Natural killer cell treated with Interleukin-12 subunit alpha and Interleukin-12 subunit beta and Interleukin-15 and Interleukin-18, amount 100 ng/mL, for 72 hours (primary cell): ENCODE results near the gene RAD50. TPM values are rescaled to one million over a fixed set of nuclear protein-coding genes. Genes with fewer than 3 reads are reported as not detected.

Experiments used
- ATAC-seq, 2 donors: fragments of 150-1000 bp; cut with Tn5 transposase in 1 of 2; sonication (Bioruptor Pico), chemical (Tn5 transposase) in 1 of 2; 2 replicates each; pipeline ENCODE4 v1.10.0; 2021
- DNase-seq: peaks from one replicate; pipeline ENCODE4 v3.0.0; 2022; ENCODE audit warnings: low spot score
- H3K27ac Mint-ChIP-seq, 2 donors: 1 replicate in 1 of 2; 2 replicates in 1 of 2; pipeline ENCODE4 v1.8.0; 2022; ENCODE audit warnings: mixed read lengths in 2 of 2, mild to moderate bottlenecking in 1 of 2, moderate library complexity in 1 of 2
- H3K27me3 Mint-ChIP-seq, 2 donors: 1 replicate in 1 of 2; 2 replicates in 1 of 2; pipeline ENCODE4 v1.8.0; 2022; ENCODE audit warnings: mixed read lengths in 2 of 2
- H3K36me3 Mint-ChIP-seq: one replicate; pipeline ENCODE4 v1.8.0; 2022; ENCODE audit warnings: mixed read lengths
- H3K4me1 Mint-ChIP-seq, 2 donors: 1 replicate in 1 of 2; 2 replicates in 1 of 2; pipeline ENCODE4 v1.8.0; 2022; ENCODE audit warnings: low read depth in 2 of 2, mixed read lengths in 2 of 2, mild to moderate bottlenecking in 1 of 2
- H3K4me3 Mint-ChIP-seq: one replicate; pipeline ENCODE4 v1.8.0; 2022; ENCODE audit warnings: mixed read lengths
- H3K9me3 Mint-ChIP-seq: 2 replicates; pipeline ENCODE4 v1.8.0; 2022; ENCODE audit warnings: mixed read lengths
- total RNA-seq, 2 donors: library from RNA; stranded (reverse); gene quantifications; one replicate each; pipeline ENCODE4 v1.2.3, GENCODE V29; 2022

RAD50 gene
- total RNA-seq, 2 donors from 2014 or later, result 24.9 to 41.8 TPM

- H3K27me3 Mint-ChIP-seq, result peaks cover 4 to 9% of the 10 kb centered on the region in 2 donors
- ATAC-seq (no peak), DNase-seq (no peak)
- H3K9me3 Mint-ChIP-seq, result no peaks in the 10 kb centered on the region
- peak within 1 kb of the TSS; percentile 28 to 40 for H3K27ac Mint-ChIP-seq
- H3K36me3 Mint-ChIP-seq, result no peaks in the 10 kb centered on the region
- H3K4me3 Mint-ChIP-seq, result peak within 1 kb of the TSS; percentile 49
- H3K4me1 Mint-ChIP-seq, result peaks cover 5 to 12% of the 10 kb centered on the region in 2 donors
Observed at GRCh38 chr5:132673939-132674630, 117.3 kb downstream of the RAD50 start, which contains the start of gene IL4. Gene IL4 (plus strand): TSS chr5:132673989. CDS start chr5:132674051, 62 bp downstream.

DNA sequence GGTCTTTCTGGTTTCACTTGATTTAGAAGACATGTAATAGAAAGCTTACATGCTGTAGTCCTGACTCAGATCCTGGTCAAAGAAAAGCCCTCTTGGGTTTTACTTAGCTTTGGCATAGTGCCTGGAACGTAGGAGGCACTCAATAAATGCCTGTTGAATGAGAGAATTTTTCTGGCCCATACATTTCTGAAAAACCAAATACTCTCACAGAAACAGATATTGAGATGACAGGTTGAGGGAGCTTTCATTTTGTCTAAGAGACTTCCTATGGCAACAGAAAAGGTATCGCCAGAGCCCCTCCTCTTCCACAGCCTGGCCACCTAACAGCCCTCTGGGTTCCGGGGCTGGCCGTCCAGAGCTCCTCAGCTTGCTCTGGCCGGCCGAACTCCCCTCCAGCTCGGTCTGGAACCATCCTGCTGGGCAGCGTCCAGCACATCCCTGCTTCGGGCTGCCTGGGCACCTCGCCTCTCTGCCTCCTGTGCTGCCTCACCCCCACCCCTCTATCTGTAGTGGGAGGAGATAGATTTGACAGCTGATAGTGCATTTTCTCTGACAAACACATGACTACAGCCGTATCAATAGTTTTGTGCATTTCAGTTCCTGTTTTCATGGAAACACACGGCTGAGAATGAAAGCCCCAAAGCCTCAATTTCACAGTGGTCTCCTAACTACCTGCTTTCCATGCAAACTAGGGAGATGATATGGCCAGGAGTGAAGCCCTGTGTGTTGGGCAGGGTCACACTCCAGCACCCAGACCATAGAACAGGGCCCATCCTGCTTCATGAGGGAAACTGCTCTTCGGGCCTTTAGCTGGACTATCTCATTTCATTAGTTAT is 118.1 kb downstream of the RAD50 start:
- Mint-ChIP-seq H3K27ac (peak overlapping the region; percentile 28 to 40), H3K36me3 (no peaks in the 10 kb centered on the region), H3K4me3 (peak overlapping the region; percentile 49), H3K27me3 (peaks cover 4 to 9% of the 10 kb centered on the region in 2 donors), H3K9me3 (no peaks in the 10 kb centered on the region), H3K4me1 (peaks cover 5 to 12% of the 10 kb centered on the region in 2 donors)
- no peak for DNase-seq
- peak in 1 of 2 donors; percentile 54 for ATAC-seq

DNA sequence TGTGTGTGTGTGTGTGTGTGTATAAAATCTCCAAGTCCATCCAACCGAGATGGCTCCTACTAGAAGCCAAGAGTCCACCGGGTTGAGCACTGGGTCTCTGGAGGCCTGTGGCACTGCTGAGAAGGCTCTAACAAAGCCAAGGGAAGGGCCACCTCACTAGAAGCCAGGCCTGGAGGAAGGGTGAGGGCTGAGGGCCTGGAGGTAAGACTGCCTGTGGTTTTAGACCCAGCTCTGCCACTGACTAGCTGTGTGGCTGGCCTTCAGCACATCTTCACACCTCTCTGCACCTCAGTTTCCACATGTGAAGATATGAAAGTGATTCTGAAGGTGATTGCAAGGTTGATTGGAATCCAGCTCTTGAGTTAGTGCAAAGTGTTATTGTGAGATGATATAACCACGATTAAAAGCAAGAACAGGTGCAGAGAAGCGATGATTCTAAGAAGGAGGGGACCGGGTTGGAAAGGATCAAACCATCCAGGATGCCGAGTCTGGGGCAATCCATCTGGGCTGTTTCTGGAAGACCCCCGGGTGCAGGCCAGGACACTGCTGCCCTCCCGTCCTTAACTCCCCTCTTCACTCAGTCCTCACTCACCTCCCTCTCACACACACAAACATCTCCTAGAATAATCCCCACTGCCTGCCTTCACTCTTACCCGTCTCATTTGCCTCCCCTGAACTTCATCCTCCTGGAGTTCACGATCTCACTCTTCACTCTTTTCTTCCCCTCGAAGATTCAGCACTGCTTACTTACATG is 119.3 kb downstream of the RAD50 start:
- no peak for DNase-seq
- Mint-ChIP-seq H3K36me3 (no peaks in the 10 kb centered on the region), H3K4me1 (peaks cover 9 to 12% of the 10 kb centered on the region in 2 donors), H3K4me3 (peak overlapping the region; percentile 24), H3K27ac (peak overlapping the region in 1 of 2 donors; percentile 6), H3K27me3 (peaks cover 0 to 7% of the 10 kb centered on the region in 2 donors), H3K9me3 (no peaks in the 10 kb centered on the region)
- ATAC-seq, result peak in 1 of 2 donors; percentile 48

GRCh38 chr5:132677191-132677590 is 120.4 kb downstream of the RAD50 start:
- H3K27ac Mint-ChIP-seq, result peak overlapping the region in 1 of 2 donors; percentile 6
- H3K27me3 Mint-ChIP-seq, result peaks cover 0 to 6% of the 10 kb centered on the region in 2 donors
- H3K36me3 Mint-ChIP-seq, result no peaks in the 10 kb centered on the region
- H3K9me3 Mint-ChIP-seq, result no peaks in the 10 kb centered on the region
- DNase-seq (no peak), ATAC-seq (no peak)
- H3K4me1 Mint-ChIP-seq, result peaks cover 10 to 11% of the 10 kb centered on the region in 2 donors
- no peak overlapping the region for H3K4me3 Mint-ChIP-seq

GRCh38 chr5:132677682-132678400 is 121.1 kb downstream of the RAD50 start:
- H3K27ac Mint-ChIP-seq, result no peak overlapping the region

GRCh38 chr5:132678735-132679134 is 122.0 kb downstream of the RAD50 start:
- ATAC-seq, result no peak
- DNase-seq, result no peak
- Mint-ChIP-seq H3K36me3 (no peaks in the 10 kb centered on the region), H3K4me1 (peaks cover 10 to 11% of the 10 kb centered on the region in 2 donors), H3K4me3 (no peak overlapping the region), H3K9me3 (no peaks in the 10 kb centered on the region), H3K27me3 (peaks cover 0 to 6% of the 10 kb centered on the region in 2 donors), H3K27ac (no peak overlapping the region)

More at GRCh38 chr5:132677682-132678400, 121.1 kb downstream of the RAD50 start:
- H3K4me1 Mint-ChIP-seq, result peaks cover 10 to 11% of the 10 kb centered on the region in 2 donors
- ATAC-seq (no peak), DNase-seq (no peak)
- no peak overlapping the region for H3K4me3 Mint-ChIP-seq
- peaks cover 0 to 6% of the 10 kb centered on the region in 2 donors for H3K27me3 Mint-ChIP-seq
- no peaks in the 10 kb centered on the region for H3K36me3 Mint-ChIP-seq
- H3K9me3 Mint-ChIP-seq, result no peaks in the 10 kb centered on the region

DNA sequence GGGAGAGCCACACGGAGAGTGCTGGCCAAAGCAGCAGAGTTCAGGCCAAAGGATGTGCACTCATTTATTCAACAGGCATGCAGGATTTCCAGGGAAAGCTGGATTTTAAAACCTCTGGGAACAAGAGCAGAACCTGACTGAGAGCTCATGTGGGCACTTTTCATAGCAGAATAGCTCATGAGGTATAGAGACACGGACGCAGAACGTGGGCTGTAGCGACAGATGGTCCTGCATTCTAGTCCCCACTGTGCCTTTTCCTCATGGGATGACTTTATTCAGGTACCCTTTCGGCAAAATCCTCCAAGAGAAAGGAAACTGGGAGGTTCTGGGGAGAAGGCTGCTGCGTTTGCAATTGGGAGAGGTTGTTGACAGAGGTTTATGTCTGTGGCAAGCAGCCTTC is 122.4 kb downstream of the RAD50 start:
- no peak overlapping the region for H3K27ac Mint-ChIP-seq

GRCh38 chr5:132679717-132680380 is 123.1 kb downstream of the RAD50 start:
- Mint-ChIP-seq H3K4me1 (peaks cover 12% of the 10 kb centered on the region in 2 donors), H3K27me3 (peaks cover 0 to 6% of the 10 kb centered on the region in 2 donors), H3K27ac (peak overlapping the region; percentile 9 to 21), H3K36me3 (no peaks in the 10 kb centered on the region), H3K9me3 (no peaks in the 10 kb centered on the region), H3K4me3 (no peak overlapping the region)
- no peak for DNase-seq
- no peak for ATAC-seq

More for the DNA sequence above, 122.4 kb downstream of the RAD50 start:
- H3K4me1 Mint-ChIP-seq, result peaks cover 10 to 11% of the 10 kb centered on the region in 2 donors
- ATAC-seq (no peak), DNase-seq (no peak)
- H3K27me3 Mint-ChIP-seq, result peaks cover 0 to 6% of the 10 kb centered on the region in 2 donors
- no peaks in the 10 kb centered on the region for H3K9me3 Mint-ChIP-seq
- no peak overlapping the region for H3K4me3 Mint-ChIP-seq
- H3K36me3 Mint-ChIP-seq, result no peaks in the 10 kb centered on the region

DNA sequence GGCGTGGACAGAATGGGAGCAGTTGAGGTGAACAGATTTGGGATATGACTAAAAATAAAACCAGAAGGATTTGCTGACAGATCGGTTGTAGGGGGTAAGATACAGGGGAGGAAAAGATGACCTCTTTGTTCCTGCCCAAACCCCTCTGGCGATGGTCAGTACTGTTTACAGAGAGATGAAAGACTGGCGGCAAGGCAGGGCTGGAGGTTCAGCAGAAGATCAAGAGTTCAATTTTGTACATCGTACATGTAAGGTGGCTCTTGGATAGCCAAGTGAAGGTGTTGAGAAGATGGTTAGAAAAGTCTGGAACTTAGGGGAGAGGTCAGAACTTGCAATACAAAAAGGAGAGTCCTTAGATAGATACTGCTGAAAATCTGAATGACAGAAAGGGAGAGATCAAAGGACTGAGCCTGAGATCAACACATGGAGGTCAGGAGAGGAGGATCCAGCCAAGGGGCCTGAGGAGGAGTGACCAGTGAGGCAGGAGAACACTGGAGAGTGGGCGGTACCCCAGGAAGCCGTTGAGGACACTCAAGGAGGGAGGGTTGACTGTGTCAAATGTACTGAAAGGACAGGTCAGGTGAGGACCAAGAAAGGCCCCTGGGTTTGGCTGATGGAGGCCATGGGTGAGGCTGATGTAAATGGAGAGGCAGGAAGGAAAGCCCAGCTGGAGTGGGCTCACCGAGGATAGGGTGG is 124.2 kb downstream of the RAD50 start:
- H3K27me3 Mint-ChIP-seq, result peaks cover 0 to 6% of the 10 kb centered on the region in 2 donors
- H3K9me3 Mint-ChIP-seq, result no peaks in the 10 kb centered on the region

DNA sequence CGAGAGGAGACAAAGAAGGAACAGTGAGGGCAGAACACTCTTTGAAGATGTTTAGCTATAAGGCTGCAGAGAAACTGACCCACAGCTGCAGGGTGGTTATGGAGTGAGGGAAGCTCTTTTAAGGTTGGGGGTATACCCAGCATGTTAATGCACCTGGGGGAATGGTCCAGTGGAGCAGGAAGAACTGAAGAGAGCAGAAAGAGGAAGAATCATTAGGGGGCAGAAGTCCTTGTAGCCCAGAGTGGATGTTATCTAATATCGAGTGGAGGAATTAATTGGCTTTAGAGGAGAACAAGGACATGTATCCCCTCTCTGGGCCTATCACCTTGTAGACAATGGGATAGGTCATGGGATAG is 124.7 kb downstream of the RAD50 start:
- H3K36me3 Mint-ChIP-seq, result no peaks in the 10 kb centered on the region
- peaks cover 11 to 15% of the 10 kb centered on the region in 2 donors for H3K4me1 Mint-ChIP-seq
- peak overlapping the region in 1 of 2 donors; percentile 9 for H3K27ac Mint-ChIP-seq
- H3K9me3 Mint-ChIP-seq, result no peaks in the 10 kb centered on the region
- peaks cover 0 to 3% of the 10 kb centered on the region in 2 donors for H3K27me3 Mint-ChIP-seq
- no peak overlapping the region for H3K4me3 Mint-ChIP-seq
- DNase-seq (no peak), ATAC-seq (no peak)

More for the DNA sequence above, 124.2 kb downstream of the RAD50 start:
- peaks cover 16 to 17% of the 10 kb centered on the region in 2 donors for H3K4me1 Mint-ChIP-seq
- peak overlapping the region in 1 of 2 donors; percentile 9 for H3K27ac Mint-ChIP-seq
- ATAC-seq (peak in 1 of 2 donors; percentile 20), DNase-seq (no peak)
- no peak overlapping the region for H3K4me3 Mint-ChIP-seq
- no peaks in the 10 kb centered on the region for H3K36me3 Mint-ChIP-seq

GRCh38 chr5:132681983-132682382 is 125.2 kb downstream of the RAD50 start:
- no peak for DNase-seq

GRCh38 chr5:132684491-132684890 is 127.7 kb downstream of the RAD50 start:
- Mint-ChIP-seq H3K36me3 (no peaks in the 10 kb centered on the region), H3K4me3 (no peak overlapping the region), H3K27me3 (peaks cover 0 to 6% of the 10 kb centered on the region in 2 donors), H3K4me1 (peaks cover 27 to 36% of the 10 kb centered on the region in 2 donors), H3K9me3 (no peaks in the 10 kb centered on the region), H3K27ac (peak overlapping the region in 1 of 2 donors; percentile 16)
- DNase-seq (no peak), ATAC-seq (no peak)

More at GRCh38 chr5:132681983-132682382, 125.2 kb downstream of the RAD50 start:
- H3K9me3 Mint-ChIP-seq, result no peaks in the 10 kb centered on the region
- H3K4me1 Mint-ChIP-seq, result peaks cover 11 to 15% of the 10 kb centered on the region in 2 donors
- no peak overlapping the region for H3K4me3 Mint-ChIP-seq
- no peak for ATAC-seq
- H3K36me3 Mint-ChIP-seq, result no peaks in the 10 kb centered on the region
- H3K27ac Mint-ChIP-seq, result no peak overlapping the region
- H3K27me3 Mint-ChIP-seq, result peaks cover 0 to 2% of the 10 kb centered on the region in 2 donors
